ENCODE data around the gene COL28A1.

Gene COL28A1

DNA sequence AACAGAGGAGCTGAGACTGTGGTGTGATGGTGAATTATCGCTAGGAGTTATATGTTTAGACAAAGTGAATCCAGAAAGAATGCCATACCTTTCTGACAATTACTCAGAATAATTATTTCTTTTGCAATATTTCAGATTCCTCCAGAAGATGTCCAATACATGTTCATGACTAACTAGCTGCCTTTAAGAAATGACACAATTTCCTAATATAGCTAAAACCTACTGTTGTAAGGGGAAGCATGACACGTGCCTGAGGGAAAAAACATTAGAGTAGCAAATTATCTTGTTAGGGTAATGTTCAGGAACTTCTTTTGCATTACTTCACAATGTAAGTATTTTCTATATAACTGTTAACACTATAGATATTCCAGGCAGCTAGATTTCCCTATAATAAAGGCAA lies 150.3 kb downstream of the COL28A1 start:
- H3K27me3 Mint-ChIP-seq (ENCODE audit: low read depth) = peaks cover 3% of the 10 kb centered on the region
- no peaks in the 10 kb centered on the region for H3K9me3 Mint-ChIP-seq
- no peak overlapping the region for H3K4me3 Mint-ChIP-seq
- no peak for DNase-seq (ENCODE audit: low spot score)
- H3K36me3 Mint-ChIP-seq (ENCODE audit: low read depth) = no peaks in the 10 kb centered on the region
- H3K27ac Mint-ChIP-seq = no peak overlapping the region
- H3K4me1 Mint-ChIP-seq (ENCODE audit: low read depth) = no peaks in the 10 kb centered on the region

DNA sequence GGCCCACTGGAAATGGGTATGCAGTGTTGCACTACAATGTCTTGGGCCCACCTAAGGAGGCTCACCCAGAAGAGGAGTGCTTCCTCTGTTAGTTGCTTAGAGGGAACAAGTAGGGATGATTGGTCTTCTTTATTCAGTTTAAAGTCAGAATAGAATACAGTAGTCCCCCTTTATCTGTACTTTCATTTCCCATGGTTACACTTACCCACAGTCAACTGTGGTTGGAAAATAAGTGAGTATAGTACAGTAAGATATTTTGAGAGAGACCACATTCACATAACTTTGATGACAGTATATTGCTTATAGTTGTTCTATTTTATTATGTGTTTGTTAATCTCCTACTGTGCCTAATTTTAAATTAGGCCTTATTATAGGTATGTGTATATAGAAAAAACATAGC lies 151.4 kb downstream of the COL28A1 start:
- Mint-ChIP-seq H3K36me3 (ENCODE audit: low read depth) (no peaks in the 10 kb centered on the region), H3K4me3 (no peak overlapping the region), H3K9me3 (no peaks in the 10 kb centered on the region), H3K27ac (no peak overlapping the region), H3K27me3 (ENCODE audit: low read depth) (peaks cover 3% of the 10 kb centered on the region), H3K4me1 (ENCODE audit: low read depth) (no peaks in the 10 kb centered on the region)
- DNase-seq (ENCODE audit: low spot score) = no peak

- Mint-ChIP-seq H3K4me3 (no peak overlapping the region), H3K27ac (no peak overlapping the region), H3K9me3 (no peaks in the 10 kb centered on the region), H3K27me3 (ENCODE audit: low read depth) (peaks cover 3% of the 10 kb centered on the region), H3K36me3 (ENCODE audit: low read depth) (no peaks in the 10 kb centered on the region), H3K4me1 (ENCODE audit: low read depth) (no peaks in the 10 kb centered on the region)
- no peak for DNase-seq (ENCODE audit: low spot score)
These were observed 160.1 kb downstream of the COL28A1 start for GRCh38 chr7:7375538-7375937.

DNA sequence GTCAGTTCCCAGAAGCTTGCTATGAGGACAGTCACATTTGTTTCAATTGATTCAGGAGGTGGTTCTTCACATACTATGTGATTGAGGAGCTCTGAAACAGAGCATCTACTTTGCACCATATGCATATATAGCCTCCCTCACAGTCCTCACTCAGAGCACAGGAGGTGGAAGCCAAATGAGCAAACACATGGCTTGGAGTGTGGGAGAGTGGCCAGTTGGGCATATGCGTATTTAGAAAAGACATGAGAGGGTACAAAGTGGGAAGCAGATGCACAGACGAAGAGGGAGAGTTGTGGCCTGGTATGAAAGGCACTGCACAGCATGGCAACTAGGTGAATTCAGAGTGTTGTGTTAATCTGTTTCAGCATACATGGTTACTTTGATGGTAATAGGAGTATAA lies 165.6 kb downstream of the COL28A1 start:
- Mint-ChIP-seq H3K9me3 (no peaks in the 10 kb centered on the region), H3K4me3 (no peak overlapping the region), H3K27me3 (ENCODE audit: low read depth) (no peaks in the 10 kb centered on the region), H3K36me3 (ENCODE audit: low read depth) (no peaks in the 10 kb centered on the region), H3K27ac (no peak overlapping the region), H3K4me1 (ENCODE audit: low read depth) (no peaks in the 10 kb centered on the region)
- no peak for DNase-seq (ENCODE audit: low spot score)

GRCh38 chr7:7369134-7369533 lies 166.5 kb downstream of the COL28A1 start:
- no peaks in the 10 kb centered on the region for H3K4me1 Mint-ChIP-seq (ENCODE audit: low read depth)
- H3K4me3 Mint-ChIP-seq = no peak overlapping the region
- no peaks in the 10 kb centered on the region for H3K9me3 Mint-ChIP-seq
- H3K36me3 Mint-ChIP-seq (ENCODE audit: low read depth) = no peaks in the 10 kb centered on the region
- no peaks in the 10 kb centered on the region for H3K27me3 Mint-ChIP-seq (ENCODE audit: low read depth)
- no peak overlapping the region for H3K27ac Mint-ChIP-seq
- DNase-seq (ENCODE audit: low spot score) = no peak

DNA sequence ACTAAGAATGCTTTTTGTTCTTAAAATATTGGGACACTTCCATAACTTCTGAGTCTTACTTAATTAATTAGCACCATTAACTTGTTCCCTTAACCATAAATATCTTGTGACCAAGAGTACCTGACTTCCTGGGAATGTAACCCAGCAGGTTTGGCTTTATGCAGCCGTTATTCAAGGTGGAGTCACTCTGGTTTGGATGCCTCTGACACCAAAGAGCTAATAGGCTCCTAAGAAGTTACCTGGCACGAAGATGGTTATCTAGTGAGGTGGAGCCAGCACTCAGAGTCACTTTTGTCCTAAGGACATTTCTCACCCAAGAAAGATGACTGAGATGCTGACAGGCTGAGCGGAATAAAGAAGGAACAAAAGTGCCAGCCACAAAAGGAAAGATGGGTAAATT lies 181.0 kb downstream of the COL28A1 start:
- Mint-ChIP-seq H3K27me3 (ENCODE audit: low read depth) (peaks cover 11% of the 10 kb centered on the region), H3K27ac (no peak overlapping the region), H3K9me3 (no peaks in the 10 kb centered on the region), H3K4me3 (no peak overlapping the region), H3K36me3 (ENCODE audit: low read depth) (no peaks in the 10 kb centered on the region), H3K4me1 (ENCODE audit: low read depth) (no peaks in the 10 kb centered on the region)
- no peak for DNase-seq (ENCODE audit: low spot score)

- H3K27me3 Mint-ChIP-seq (ENCODE audit: low read depth) = peaks cover 18% of the 10 kb centered on the region
- no peaks in the 10 kb centered on the region for H3K9me3 Mint-ChIP-seq
- H3K4me3 Mint-ChIP-seq = no peak overlapping the region
- no peaks in the 10 kb centered on the region for H3K4me1 Mint-ChIP-seq (ENCODE audit: low read depth)
- no peak overlapping the region for H3K27ac Mint-ChIP-seq
- no peaks in the 10 kb centered on the region for H3K36me3 Mint-ChIP-seq (ENCODE audit: low read depth)
- DNase-seq (ENCODE audit: low spot score) = no peak
These were observed 182.8 kb downstream of the COL28A1 start for GRCh38 chr7:7352845-7353244.

GRCh38 chr7:7351832-7352231 lies 183.8 kb downstream of the COL28A1 start:
- H3K4me1 Mint-ChIP-seq (ENCODE audit: low read depth) = no peaks in the 10 kb centered on the region
- DNase-seq (ENCODE audit: low spot score) = no peak
- H3K27me3 Mint-ChIP-seq (ENCODE audit: low read depth) = peaks cover 21% of the 10 kb centered on the region
- no peak overlapping the region for H3K27ac Mint-ChIP-seq
- no peaks in the 10 kb centered on the region for H3K36me3 Mint-ChIP-seq (ENCODE audit: low read depth)
- H3K9me3 Mint-ChIP-seq = no peaks in the 10 kb centered on the region
- H3K4me3 Mint-ChIP-seq = no peak overlapping the region

GRCh38 chr7:7351156-7351555 lies 184.5 kb downstream of the COL28A1 start:
- no peaks in the 10 kb centered on the region for H3K4me1 Mint-ChIP-seq (ENCODE audit: low read depth)
- H3K27me3 Mint-ChIP-seq (ENCODE audit: low read depth) = peaks cover 25% of the 10 kb centered on the region
- H3K4me3 Mint-ChIP-seq = no peak overlapping the region
- no peaks in the 10 kb centered on the region for H3K36me3 Mint-ChIP-seq (ENCODE audit: low read depth)
- H3K27ac Mint-ChIP-seq = no peak overlapping the region
- no peaks in the 10 kb centered on the region for H3K9me3 Mint-ChIP-seq
- DNase-seq (ENCODE audit: low spot score) = no peak

GRCh38 chr7:7349156-7349555 lies 186.5 kb downstream of the COL28A1 start:
- DNase-seq (ENCODE audit: low spot score) = no peak
- Mint-ChIP-seq H3K9me3 (no peaks in the 10 kb centered on the region), H3K36me3 (ENCODE audit: low read depth) (no peaks in the 10 kb centered on the region), H3K4me3 (no peak overlapping the region), H3K27ac (no peak overlapping the region), H3K27me3 (ENCODE audit: low read depth) (peaks cover 30% of the 10 kb centered on the region), H3K4me1 (ENCODE audit: low read depth) (no peaks in the 10 kb centered on the region)

DNA sequence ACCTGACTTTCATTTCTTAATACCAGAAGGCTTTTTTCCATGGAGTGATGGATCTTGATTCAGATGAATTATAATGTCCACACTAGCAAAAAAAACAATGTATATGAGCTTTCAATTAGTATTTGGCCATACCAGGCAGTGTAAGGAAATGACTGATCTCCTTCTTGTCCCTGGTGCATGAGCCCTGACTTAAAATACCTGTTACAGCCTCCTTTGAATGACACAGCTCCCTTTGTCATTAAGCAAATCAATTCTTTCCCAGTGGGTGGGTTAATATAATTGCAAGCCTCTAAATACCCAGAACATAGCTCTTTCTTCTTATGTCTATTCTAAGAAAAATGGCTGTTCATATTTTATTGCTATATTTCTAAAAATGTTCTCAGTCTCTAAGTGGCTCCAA lies 188.6 kb downstream of the COL28A1 start:
- no peak for DNase-seq (ENCODE audit: low spot score)
- H3K4me1 Mint-ChIP-seq (ENCODE audit: low read depth) = no peaks in the 10 kb centered on the region
- H3K9me3 Mint-ChIP-seq = no peaks in the 10 kb centered on the region
- H3K27me3 Mint-ChIP-seq (ENCODE audit: low read depth) = peaks cover 24% of the 10 kb centered on the region
- H3K27ac Mint-ChIP-seq = no peak overlapping the region
- H3K36me3 Mint-ChIP-seq (ENCODE audit: low read depth) = no peaks in the 10 kb centered on the region
- no peak overlapping the region for H3K4me3 Mint-ChIP-seq

DNA sequence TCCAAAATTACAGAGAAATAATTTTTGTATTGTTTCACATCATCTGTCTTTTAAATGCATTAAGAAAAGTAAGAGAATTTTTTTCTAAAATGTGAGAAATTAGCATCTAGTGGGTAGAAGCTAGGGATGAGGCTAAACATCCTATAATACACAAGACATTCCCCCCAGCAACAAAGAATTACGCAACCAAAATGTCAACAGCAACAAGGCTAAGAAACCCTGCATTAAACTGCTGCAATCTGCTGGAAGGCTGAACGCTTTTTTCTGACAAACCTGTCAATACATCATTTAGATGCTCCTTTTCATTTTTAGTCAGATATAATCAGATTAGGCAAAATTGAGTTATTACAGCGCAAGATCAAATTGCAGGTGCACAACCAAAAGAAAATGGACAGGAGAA lies 191.1 kb downstream of the COL28A1 start:
- no peaks in the 10 kb centered on the region for H3K36me3 Mint-ChIP-seq (ENCODE audit: low read depth)
- H3K27ac Mint-ChIP-seq = no peak overlapping the region
- H3K27me3 Mint-ChIP-seq (ENCODE audit: low read depth) = peaks cover 19% of the 10 kb centered on the region
- no peaks in the 10 kb centered on the region for H3K4me1 Mint-ChIP-seq (ENCODE audit: low read depth)
- no peak for DNase-seq (ENCODE audit: low spot score)
- no peak overlapping the region for H3K4me3 Mint-ChIP-seq
- no peaks in the 10 kb centered on the region for H3K9me3 Mint-ChIP-seq

- peaks cover 5% of the 10 kb centered on the region for H3K27me3 Mint-ChIP-seq (ENCODE audit: low read depth)
- no peak for DNase-seq (ENCODE audit: low spot score)
- H3K27ac Mint-ChIP-seq = no peak overlapping the region
- H3K36me3 Mint-ChIP-seq (ENCODE audit: low read depth) = no peaks in the 10 kb centered on the region
- no peaks in the 10 kb centered on the region for H3K9me3 Mint-ChIP-seq
- H3K4me1 Mint-ChIP-seq (ENCODE audit: low read depth) = peaks cover 7% of the 10 kb centered on the region
- H3K4me3 Mint-ChIP-seq = no peak overlapping the region
These were observed 199.8 kb downstream of the COL28A1 start for GRCh38 chr7:7335909-7336308.

GRCh38 chr7:7335215-7335614 lies 200.5 kb downstream of the COL28A1 start:
- Mint-ChIP-seq H3K4me3 (no peak overlapping the region), H3K27ac (no peak overlapping the region), H3K4me1 (ENCODE audit: low read depth) (peaks cover 7% of the 10 kb centered on the region), H3K36me3 (ENCODE audit: low read depth) (no peaks in the 10 kb centered on the region), H3K27me3 (ENCODE audit: low read depth) (peaks cover 7% of the 10 kb centered on the region), H3K9me3 (no peaks in the 10 kb centered on the region)
- no peak for DNase-seq (ENCODE audit: low spot score)

GRCh38 chr7:7333610-7334009 lies 202.1 kb downstream of the COL28A1 start:
- H3K36me3 Mint-ChIP-seq (ENCODE audit: low read depth) = no peaks in the 10 kb centered on the region
- no peak overlapping the region for H3K4me3 Mint-ChIP-seq
- H3K27me3 Mint-ChIP-seq (ENCODE audit: low read depth) = peaks cover 11% of the 10 kb centered on the region
- peaks cover 7% of the 10 kb centered on the region for H3K4me1 Mint-ChIP-seq (ENCODE audit: low read depth)
- H3K27ac Mint-ChIP-seq = no peak overlapping the region
- no peak for DNase-seq (ENCODE audit: low spot score)
- no peaks in the 10 kb centered on the region for H3K9me3 Mint-ChIP-seq

Data from T-helper 2 cell treated with Interferon-gamma antibody and Interleukin-4, amounts not matched to agents 5 μg/mL and 100 μg/mL, for 36 hours (primary cell).